HCT116 (cell line): ENCODE results near the gene ANO10. TPM values are rescaled to one million over a fixed set of nuclear protein-coding genes. Genes with fewer than 3 reads are reported as not detected.
"Not testable (repeated sequence)": the region's sequence is repeated elsewhere in the genome, so short reads cannot be mapped to it uniquely, and the experiment has no call there.

Experiments
- ATAC-seq: fragments of 200-7000 bp; cut with Tn5 transposase; 2 replicates; pipeline ENCODE4 v1.9.1; 2020; ENCODE audit warnings: mild to moderate bottlenecking, moderate library complexity
- BruUV-seq: library from RNA; stranded (reverse); fragments of 400-500 nt; replicated peaks from 2 replicates; lab custom pipeline; 2021; lab: Mats Ljungman, UMichigan
- CTCF ChIA-PET: fragments of 300-600 bp; sonication (Branson Sonifier 250); formaldehyde crosslinking; loops from one replicate; lab custom pipeline; 2021; ENCODE audit warnings: antibody characterized with exemption; lab: Charles Lee
- POLR2A ChIA-PET: fragments of 300-600, 350-600 bp; sonication (Branson Sonifier 250); formaldehyde crosslinking; loops from one replicate; lab custom pipeline; 2021; ENCODE audit warnings: antibody characterized with exemption; lab: Charles Lee
- RAD21 ChIA-PET, 2 experiments: fragments of 300-600 bp; sonication (Branson Sonifier 250); formaldehyde crosslinking; loops; one replicate each; lab custom pipeline; 2023; ENCODE audit warnings: low total read pairs in 2 of 2; ENCODE audit not compliant: uncharacterized antibody in 2 of 2, unreplicated experiment in 2 of 2, low non-redundant PET in 1 of 2; lab: Charles Lee
- DNase-seq: peaks from one replicate; pipeline ENCODE4 v3.0.0-alpha.2; 2010; ENCODE audit warnings: low read depth, low spot score
- H2AFZ ChIP-seq: fragments of 200-600 bp; shearing (Covaris generic), sonication (generic); 2 replicates; pipeline ENCODE4 v1.6.1; 2017; ENCODE audit warnings: low read depth, mixed run types, mixed read lengths, antibody characterized with exemption, low read length; ENCODE audit not compliant: poor library complexity, severe bottlenecking
- H3K27ac ChIP-seq: 2 replicates; pipeline ENCODE4 v1.5.1; 2012; ENCODE audit warnings: low read depth, low read length
- H3K27me3 ChIP-seq: fragments of 200-600 bp; sonication (generic); 2 replicates; pipeline ENCODE4 v1.6.1; 2016; ENCODE audit warnings: mixed run types, low read length, mixed read lengths; ENCODE audit not compliant: insufficient read depth
- H3K36me3 ChIP-seq, 2 experiments: fragments of 200-500 bp in 1 of 2; fragments of 200-600 bp in 1 of 2; sonication (Bioruptor generic) in 1 of 2; sonication (generic) in 1 of 2; 2 replicates each; pipeline versions ENCODE4 v1.5.1 to v1.6.1; 2014 to 2016; ENCODE audit warnings: low read length in 2 of 2, inconsistent platforms in 1 of 2, mixed read lengths in 1 of 2, mixed run types in 1 of 2; ENCODE audit not compliant: insufficient read depth in 2 of 2, control insufficient read depth in 1 of 2
- H3K4me1 ChIP-seq, 2 experiments: fragments of 200-600 bp in 1 of 2; sonication (generic) in 1 of 2; 2 replicates each; pipeline versions ENCODE4 v1.5.1 to v1.6.1; 2012 to 2017; ENCODE audit warnings: low read length in 2 of 2, inconsistent platforms in 1 of 2, mild to moderate bottlenecking in 1 of 2, mixed read lengths in 1 of 2, mixed run types in 1 of 2, moderate library complexity in 1 of 2; ENCODE audit not compliant: insufficient read depth in 2 of 2, control insufficient read depth in 1 of 2
- H3K4me2 ChIP-seq: fragments of 200-600 bp; sonication (generic); 2 replicates; pipeline ENCODE4 v1.6.1; 2017; ENCODE audit warnings: mixed run types, low read length, mixed read lengths
- H3K4me3 ChIP-seq, 2 experiments: fragments of 200-600 bp in 1 of 2; sonication (generic) in 1 of 2; replicated peaks in 1 of 2; 2 replicates each; pipeline ENCODE4 v1.5.1; 2011 to 2016; ENCODE audit warnings: low read length in 2 of 2, control low read depth in 1 of 2, low read depth in 1 of 2, mild to moderate bottlenecking in 1 of 2, mixed read lengths in 1 of 2, mixed run types in 1 of 2
- H3K79me2 ChIP-seq: fragments of 200-600 bp; sonication (generic); 2 replicates; pipeline ENCODE4 v1.6.1; 2017; ENCODE audit warnings: mild to moderate bottlenecking, mixed run types, low read length, moderate library complexity, mixed read lengths; ENCODE audit not compliant: insufficient read depth
- H3K9ac ChIP-seq: fragments of 200-600 bp; sonication (generic); 2 replicates; pipeline ENCODE4 v1.6.1; 2016; ENCODE audit warnings: low read length, mixed read lengths
- H3K9me2 ChIP-seq: fragments of 200-600 bp; sonication (generic), shearing (Covaris generic); 2 replicates; pipeline ENCODE4 v1.6.1; 2017; ENCODE audit warnings: mixed run types, mild to moderate bottlenecking, moderate library complexity; ENCODE audit not compliant: insufficient read depth
- H3K9me3 ChIP-seq, 2 experiments: fragments of 200-500 bp in 1 of 2; fragments of 200-600 bp in 1 of 2; sonication (Bioruptor generic) in 1 of 2; sonication (generic) in 1 of 2; 2 replicates each; pipeline ENCODE4 v1.6.1; 2014 to 2017; ENCODE audit warnings: low read length in 2 of 2, mixed read lengths in 2 of 2, inconsistent platforms in 1 of 2, low read depth in 1 of 2, mild to moderate bottlenecking in 1 of 2, mixed run types in 1 of 2, moderate library complexity in 1 of 2; ENCODE audit not compliant: control insufficient read depth in 1 of 2, insufficient read depth in 1 of 2
- H4K20me1 ChIP-seq: fragments of 200-600 bp; sonication (generic), shearing (Covaris generic); 2 replicates; pipeline ENCODE4 v1.6.1; 2017; ENCODE audit warnings: mixed run types, mild to moderate bottlenecking, moderate library complexity; ENCODE audit not compliant: insufficient read depth
- FOSL1 ChIP-seq: IDR thresholded peaks from 2 replicates; pipeline ENCODE4 v1.6.1; 2012; ENCODE audit warnings: low read depth
- TCF7L2 ChIP-seq: IDR thresholded peaks from 2 replicates; pipeline ENCODE4 v1.7.0; 2011; ENCODE audit warnings: borderline replicate concordance, inconsistent platforms; ENCODE audit not compliant: insufficient read depth, insufficient read length; ENCODE audit errors: extremely low read depth
- intact Hi-C: fragments of 100-400 bp; cut with micrococcal nuclease; formaldehyde crosslinking; loops from 2 replicates; pipeline ENCODE4 v1.10.0; 2022
- total RNA-seq: library from RNA; stranded (reverse); gene quantifications from one replicate; pipeline ENCODE4 v1.2.1, GENCODE V29; 2021; ENCODE audit not compliant: unreplicated experiment
- TF ChIP-seq, protein P1 (sequence below), 3 experiments: fragments of 200-600 bp in 1 of 3; sonication (generic) in 1 of 3; IDR thresholded peaks in 2 of 3; conservative IDR thresholded peaks in 1 of 3; 2 replicates each; pipeline ENCODE4 v1.5.1; 2012 to 2017; ENCODE audit warnings: low read depth in 2 of 3, low read length in 2 of 3, antibody characterized with exemption in 1 of 3, borderline replicate concordance in 1 of 3, control low read depth in 1 of 3, mild to moderate bottlenecking in 1 of 3, mixed read lengths in 1 of 3, mixed run types in 1 of 3, moderate library complexity in 1 of 3; ENCODE audit not compliant: insufficient read depth in 1 of 3

Gene ANO10
- total RNA-seq, 1 experiment from 2014 or later: 13.3 TPM

DNA sequence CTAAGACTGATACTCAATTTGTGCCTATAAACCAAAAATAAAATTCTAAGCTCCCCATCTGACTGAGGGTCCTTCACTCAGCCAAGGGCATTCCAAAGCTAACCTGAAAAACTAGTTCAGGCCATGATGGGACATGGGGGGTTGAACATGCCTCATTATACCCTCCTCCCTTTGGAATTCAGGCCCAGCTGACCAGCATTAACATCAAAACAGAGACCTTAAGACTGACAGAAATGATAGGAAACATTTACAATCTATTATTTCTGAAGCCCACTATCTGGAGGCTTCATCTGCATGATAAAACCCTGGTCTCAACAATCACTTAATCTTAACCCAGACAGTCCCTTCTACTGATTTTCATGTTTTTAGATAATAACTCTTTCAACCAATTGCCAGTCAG lies 140.4 kb downstream of the ANO10 start (continued):
- no peak for TF ChIP-seq TCF7L2

DNA sequence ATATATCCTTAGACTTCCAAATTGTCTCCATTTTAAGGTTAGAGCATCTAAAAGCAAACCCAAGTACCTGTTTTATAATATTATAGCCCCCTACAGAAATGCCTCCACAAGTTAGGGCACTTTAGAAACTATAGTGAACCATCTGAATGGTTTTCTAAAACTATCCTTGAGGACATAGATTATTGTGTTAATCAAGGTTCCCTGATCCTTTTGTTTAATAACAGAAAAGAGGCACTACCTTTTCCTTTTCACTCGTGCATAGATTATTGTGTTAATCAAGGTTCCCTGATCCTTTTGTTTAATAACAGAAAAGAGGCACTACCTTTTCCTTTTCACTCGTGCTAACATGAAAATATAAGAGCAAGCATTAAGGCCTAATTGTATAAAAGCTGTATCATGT lies 143.0 kb downstream of the ANO10 start:
- H3K9me2 ChIP-seq, H4K20me1 ChIP-seq, H3K9ac ChIP-seq, intact Hi-C loops, H3K4me3 ChIP-seq, RAD21 ChIA-PET, H3K4me1 ChIP-seq, H3K9me3 ChIP-seq, H3K27me3 ChIP-seq, H2AFZ ChIP-seq, BruUV-seq, H3K79me2 ChIP-seq, H3K4me2 ChIP-seq, DNase-seq, POLR2A ChIA-PET, H3K36me3 ChIP-seq, ATAC-seq, H3K27ac ChIP-seq: not testable (repeated sequence)
- CTCF ChIA-PET: interaction anchor here (1.1 kb wide), 1 partner anchor 24 kb away, joined by 4 read pairs; no protein-coding TSS in a partner anchor

DNA sequence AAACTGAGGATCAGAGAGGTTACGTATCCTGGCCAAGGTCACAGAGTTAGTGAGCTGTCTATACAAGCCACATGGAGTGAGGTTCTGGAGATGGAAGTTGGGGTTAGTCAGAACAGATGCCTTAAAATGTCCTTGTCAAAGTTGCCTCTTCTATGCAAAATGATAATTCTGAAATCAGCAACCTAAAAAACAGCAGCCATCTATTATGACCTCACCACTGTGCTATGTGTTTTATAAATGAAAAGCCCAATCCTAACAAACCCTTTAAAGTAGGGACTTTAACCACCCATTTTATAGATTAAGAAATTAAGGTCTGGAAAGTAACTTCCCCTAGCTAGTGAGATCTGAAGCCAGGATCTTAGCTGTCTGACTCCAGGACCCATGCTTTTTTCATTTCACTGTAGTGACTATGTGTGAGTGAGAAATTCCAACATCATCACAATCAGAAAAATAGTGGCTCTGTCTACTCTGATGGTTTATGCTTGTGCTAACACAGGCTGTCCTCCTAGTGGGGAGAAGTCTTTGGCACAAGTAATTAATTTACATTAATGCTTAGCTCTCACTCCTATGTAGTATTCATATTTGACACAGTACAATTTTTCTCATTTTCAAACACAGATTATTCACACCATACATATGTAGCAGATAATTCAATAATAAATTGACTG lies 143.6 kb downstream of the ANO10 start:
- Histone ChIP-seq H3K27ac (no peak overlapping the region), H3K36me3 (no peaks in the 10 kb centered on the region), H3K4me2 (no peak overlapping the region), H3K9me2 (no peaks in the 10 kb centered on the region), H3K9me3 (no peaks in the 10 kb centered on the region), H3K4me1 (no peaks in the 10 kb centered on the region), H2AFZ (no peak overlapping the region), H3K79me2 (no peaks in the 10 kb centered on the region), H4K20me1 (no peaks in the 10 kb centered on the region), H3K27me3 (no peaks in the 10 kb centered on the region), H3K4me3 (no peak overlapping the region), H3K9ac (no peak overlapping the region)
- intact Hi-C loops: no loop called here
- no TSS peak for BruUV-seq
- RAD21 ChIA-PET: no interaction called here
- CTCF ChIA-PET: interaction anchor here (1.1 kb wide), 1 partner anchor 25 kb away, joined by 4 read pairs; no protein-coding TSS in a partner anchor
- POLR2A ChIA-PET: no interaction called here
- TF ChIP-seq FOSL1: no peak
- TF ChIP-seq, protein P1, sequence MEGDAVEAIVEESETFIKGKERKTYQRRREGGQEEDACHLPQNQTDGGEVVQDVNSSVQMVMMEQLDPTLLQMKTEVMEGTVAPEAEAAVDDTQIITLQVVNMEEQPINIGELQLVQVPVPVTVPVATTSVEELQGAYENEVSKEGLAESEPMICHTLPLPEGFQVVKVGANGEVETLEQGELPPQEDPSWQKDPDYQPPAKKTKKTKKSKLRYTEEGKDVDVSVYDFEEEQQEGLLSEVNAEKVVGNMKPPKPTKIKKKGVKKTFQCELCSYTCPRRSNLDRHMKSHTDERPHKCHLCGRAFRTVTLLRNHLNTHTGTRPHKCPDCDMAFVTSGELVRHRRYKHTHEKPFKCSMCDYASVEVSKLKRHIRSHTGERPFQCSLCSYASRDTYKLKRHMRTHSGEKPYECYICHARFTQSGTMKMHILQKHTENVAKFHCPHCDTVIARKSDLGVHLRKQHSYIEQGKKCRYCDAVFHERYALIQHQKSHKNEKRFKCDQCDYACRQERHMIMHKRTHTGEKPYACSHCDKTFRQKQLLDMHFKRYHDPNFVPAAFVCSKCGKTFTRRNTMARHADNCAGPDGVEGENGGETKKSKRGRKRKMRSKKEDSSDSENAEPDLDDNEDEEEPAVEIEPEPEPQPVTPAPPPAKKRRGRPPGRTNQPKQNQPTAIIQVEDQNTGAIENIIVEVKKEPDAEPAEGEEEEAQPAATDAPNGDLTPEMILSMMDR (IDR thresholded peaks at IDR 0.05 in 2 of 3, conservative IDR thresholded peaks at IDR 0.05 in 1 of 3; ENCODE audit: borderline replicate concordance in 1 of 3, insufficient read depth in 1 of 3, low read depth in 2 of 3, low read length in 2 of 3): peak in 1 of 3 experiments; percentile 17; a peak in 1 of 6 replicates
- ATAC-seq (no peak), DNase-seq (no peak)
